Aortic smooth muscle cell (primary cell): ENCODE data around the gene DYNC2LI1. TPM values are rescaled to one million over a fixed set of nuclear protein-coding genes. Genes with fewer than 3 reads are reported as not detected.

ENCODE experiments used
- total RNA-seq: library from RNA; depleted of rRNA; stranded (reverse); fragments of >200 nt; gene quantifications from 2 replicates; pipeline ENCODE4 v1.2.3, GENCODE V29; 2014

DYNC2LI1 gene
- 25.9 and 26.8 TPM in 2 replicates for total RNA-seq

DNA sequence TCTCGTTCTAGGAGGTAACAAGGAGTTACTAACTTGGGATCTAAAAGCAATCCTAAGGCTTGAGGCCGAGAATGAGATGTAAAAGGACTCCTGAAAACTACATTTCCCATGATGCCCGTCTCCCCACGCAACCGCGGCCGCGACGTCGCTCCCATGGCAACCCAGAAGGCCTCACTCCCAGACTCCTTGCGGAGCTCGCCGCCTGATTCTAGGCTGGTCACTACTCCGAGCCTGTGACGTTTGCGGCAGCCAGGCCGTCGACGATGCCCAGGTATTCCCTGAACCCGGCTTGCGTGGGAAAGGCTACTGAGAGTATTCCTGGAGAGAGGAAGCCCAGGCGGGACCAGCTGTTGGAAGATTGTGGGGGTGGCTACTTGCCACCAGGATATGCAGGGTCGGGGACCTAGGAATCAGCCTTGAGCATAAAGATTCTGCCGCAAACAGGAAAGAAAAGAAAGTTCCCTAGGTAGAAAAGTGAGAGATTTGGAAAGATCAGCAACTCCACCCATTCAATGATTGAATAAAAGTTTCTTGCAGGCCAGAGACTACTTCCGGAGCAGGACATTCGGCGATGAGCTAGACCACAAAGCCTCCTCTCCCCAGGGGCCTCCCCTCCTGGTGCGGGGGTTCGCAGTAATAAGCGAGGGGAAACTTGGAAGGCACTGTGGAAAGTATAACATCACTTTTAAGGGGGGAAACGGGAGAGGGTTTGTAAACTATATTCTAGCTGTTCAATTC is at the start of gene DYNC2LI1:
DYNC2LI1 (plus strand) TSS at position 164 of the 738 bp plus-strand sequence; CDS start at position 264, 100 bp downstream.

DNA sequence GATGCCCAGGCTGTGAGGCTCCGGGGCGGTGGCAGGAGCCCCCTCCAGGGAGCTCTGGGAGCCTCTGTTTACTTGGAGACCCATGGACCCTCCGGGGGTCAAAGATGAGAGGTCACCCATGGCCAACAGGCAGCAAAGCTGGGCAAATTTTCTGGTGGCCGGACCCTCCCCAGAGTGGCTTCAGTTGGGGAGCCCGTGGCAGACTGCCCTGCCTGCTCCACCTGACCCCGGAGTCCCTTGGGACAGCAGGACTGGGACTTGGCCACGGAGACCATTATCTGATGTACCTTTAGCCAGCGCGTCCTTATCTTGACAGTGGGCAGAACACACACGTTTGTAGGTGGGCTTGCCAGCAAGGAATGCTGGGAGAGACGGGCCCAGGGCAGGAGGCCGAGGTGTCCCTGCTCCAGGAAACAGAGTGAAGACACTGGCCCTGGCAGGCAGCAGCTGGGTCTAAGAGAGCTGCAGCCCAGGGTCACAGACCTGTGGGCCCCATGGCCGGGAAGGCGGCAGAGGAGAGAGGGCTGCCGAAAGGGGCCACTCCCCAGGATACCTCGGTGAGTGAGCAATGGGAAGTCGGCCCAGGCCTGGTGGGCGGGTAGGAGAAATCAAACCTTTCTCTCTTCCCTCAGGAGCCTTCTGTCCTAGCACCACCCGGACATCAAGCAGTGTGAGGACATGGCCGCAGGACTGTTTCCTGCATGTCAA is 64.9 kb downstream of the DYNC2LI1 start, which contains the start of the genes ABCG5 and ABCG8:
ABCG5 (minus strand) TSS at position 280 of the 708 bp plus-strand sequence; CDS start at position 120, 160 bp downstream.
ABCG8 (plus strand) TSS at position 412 of the 708 bp plus-strand sequence; CDS start at position 495, 83 bp downstream.

Other genes with a start within 250 kb of the DYNC2LI1 start
- gene THADA, start 178.0 kb upstream of the DYNC2LI1 start, total RNA-seq, result 27.3 and 31.8 TPM in 2 replicates
- 1.9 and 5.7 TPM in 2 replicates for gene PLEKHH2, start 136.8 kb upstream of the DYNC2LI1 start, total RNA-seq
- 0.31 and 0.66 TPM in 2 replicates for gene C1GALT1C1L, start 97.6 kb upstream of the DYNC2LI1 start, total RNA-seq
- gene ABCG5, start 64.8 kb downstream of the DYNC2LI1 start, total RNA-seq, result under 0.01 TPM in 1 of 2 replicates, not detected in the other
- gene ABCG8, start 64.9 kb downstream of the DYNC2LI1 start, total RNA-seq, result not detected in 2 replicates
- gene LRPPRC, start 221.9 kb downstream of the DYNC2LI1 start, total RNA-seq, result 47.7 and 51.0 TPM in 2 replicates